Sciatic nerve (tissue), 2 donors: ENCODE measurements around the gene KLF15. TPM values are rescaled to one million over a fixed set of nuclear protein-coding genes. Genes with fewer than 3 reads are reported as not detected.
A peak's percentile ranks its signal among the peaks of the same experiment; 100 is the strongest.

Experiments
- ATAC-seq: fragments of 200-7000 bp; cut with Tn5 transposase; one replicate; pipeline ENCODE4 v1.9.1; 2020; ENCODE audit warnings: mild to moderate bottlenecking, moderate library complexity
- DNase-seq: peaks from one replicate; pipeline ENCODE4 v3.0.0-alpha.2; 2020; ENCODE audit warnings: low spot score
- intact Hi-C: fragments of 100-400 bp; cut with DNase I; formaldehyde crosslinking; loops from one replicate; pipeline ENCODE4 v1.14.2; 2022
- total RNA-seq: library from RNA; stranded (reverse); fragmentation: NEBNext Ultra II Directional; extraction: Animal tissue kit (Norgen Biotek cat#: 25700); gene quantifications from one replicate; pipeline ENCODE4 v1.2.1, GENCODE V29; 2021
- donor health status: DM: no; HTN: no; CAD: no.
- donor health status: DM: no; HTN: no; CAD: no.

KLF15 gene
- total RNA-seq, 1 donor from 2014 or later = 22.7 TPM

GRCh38 chr3:126367316-126367805 lies 10.2 kb upstream of the KLF15 start:
- ATAC-seq (no peak), DNase-seq (peak; percentile 32)
- intact Hi-C loops = loop anchor here (5.0 kb wide), 1 partner anchor 1155 kb away; the partner anchor contains the start of gene SLC12A8

- intact Hi-C loops = loop anchor here (5.0 kb wide), 1 partner anchor 1153 kb away; the partner anchor contains the start of gene SLC12A8
- DNase-seq (peak; percentile 41), ATAC-seq (peak; percentile 27)
Observed at GRCh38 chr3:126365351-126366277, 8.4 kb upstream of the KLF15 start.

DNA sequence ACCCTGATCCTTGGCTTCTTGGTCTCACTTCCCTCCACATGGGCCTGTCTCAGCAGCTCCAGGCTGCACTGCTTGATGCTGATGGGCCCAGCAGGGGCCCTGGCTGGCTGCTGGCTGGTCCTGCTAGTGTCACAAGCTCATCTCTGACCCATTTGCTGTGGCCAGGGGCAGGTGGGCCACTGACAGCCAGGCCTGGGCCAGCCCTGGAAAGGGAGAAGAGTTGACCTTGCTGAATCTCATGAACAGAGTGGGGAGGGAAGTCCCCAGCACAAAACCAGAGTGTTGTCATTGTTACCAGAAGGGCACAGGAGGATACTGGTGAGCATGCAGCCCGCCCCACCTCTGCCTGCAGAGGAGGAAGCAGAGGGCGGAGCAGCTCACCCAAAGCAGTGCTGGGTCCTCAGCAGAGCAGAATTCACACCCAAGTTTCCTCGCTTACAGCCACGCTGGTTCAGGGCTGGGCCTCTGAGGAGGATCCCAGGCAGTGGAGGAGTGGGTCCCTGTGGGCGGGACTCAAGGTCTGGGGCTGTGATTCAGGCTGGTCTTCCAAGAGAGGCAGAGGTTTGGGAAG lies 7.6 kb upstream of the KLF15 start:
- intact Hi-C loops = loop anchor here (5.0 kb wide), 1 partner anchor 1153 kb away; the partner anchor contains the start of gene SLC12A8
- DNase-seq = peak; percentile 45

GRCh38 chr3:126364130-126364695 lies 7.0 kb upstream of the KLF15 start:
- DNase-seq (peak; percentile 25), ATAC-seq (no peak)
- intact Hi-C loops = no loop called here

More for the DNA sequence above, 7.6 kb upstream of the KLF15 start:
- ATAC-seq = no peak

DNA sequence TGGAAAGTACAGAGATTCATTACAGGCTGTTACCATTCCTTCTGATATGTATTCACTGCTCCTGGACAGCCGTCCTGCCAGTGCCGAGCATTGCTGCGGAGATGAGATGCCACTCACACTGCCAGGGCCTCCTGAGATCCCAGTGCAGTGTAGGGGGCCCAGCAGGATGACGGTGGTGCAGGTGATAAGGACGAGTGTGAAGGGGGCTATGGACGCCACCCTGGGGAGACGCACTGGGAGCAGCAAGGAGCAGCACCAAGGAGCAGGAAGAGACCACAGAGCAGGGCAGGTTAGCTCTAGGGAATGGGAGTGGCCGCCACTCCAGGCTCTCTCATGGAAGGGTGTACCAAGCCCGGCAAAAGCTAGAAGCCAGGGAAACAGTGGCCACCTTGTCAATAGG lies 4.0 kb upstream of the KLF15 start:
- intact Hi-C loops = no loop called here
- DNase-seq = peak; percentile 34
- no peak for ATAC-seq

DNA sequence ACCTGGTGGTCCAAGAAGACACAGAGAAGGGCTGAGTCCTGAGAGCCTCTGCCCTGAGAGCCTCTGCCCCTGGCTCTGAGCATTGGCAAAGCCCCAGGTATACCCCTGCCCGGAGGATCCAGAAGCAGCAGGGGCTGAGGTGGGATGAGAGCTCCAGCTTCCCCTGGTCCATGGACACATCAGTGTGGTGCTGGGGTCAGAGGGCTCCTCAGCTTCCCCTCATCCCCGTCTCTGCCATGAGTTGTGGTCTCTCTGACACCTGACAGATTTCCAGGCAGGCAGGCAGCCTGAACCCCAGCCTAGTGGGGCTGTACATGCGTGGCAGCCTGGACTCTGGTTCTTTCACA lies 3.5 kb upstream of the KLF15 start:
- ATAC-seq (no peak), DNase-seq (peak; percentile 22)
- intact Hi-C loops = no loop called here

GRCh38 chr3:126360046-126360713 lies 3.0 kb upstream of the KLF15 start:
- intact Hi-C loops = no loop called here
- no peak for ATAC-seq

GRCh38 chr3:126358816-126359181 lies 1.6 kb upstream of the KLF15 start:
- ATAC-seq (no peak), DNase-seq (no peak)
- intact Hi-C loops = no loop called here

More at GRCh38 chr3:126360046-126360713, 3.0 kb upstream of the KLF15 start:
- DNase-seq = peak; percentile 40

- intact Hi-C loops = no loop called here
- no peak for DNase-seq
- ATAC-seq = peak; percentile 7
Observed at GRCh38 chr3:126358038-126358815, 1.0 kb upstream of the KLF15 start.

DNA sequence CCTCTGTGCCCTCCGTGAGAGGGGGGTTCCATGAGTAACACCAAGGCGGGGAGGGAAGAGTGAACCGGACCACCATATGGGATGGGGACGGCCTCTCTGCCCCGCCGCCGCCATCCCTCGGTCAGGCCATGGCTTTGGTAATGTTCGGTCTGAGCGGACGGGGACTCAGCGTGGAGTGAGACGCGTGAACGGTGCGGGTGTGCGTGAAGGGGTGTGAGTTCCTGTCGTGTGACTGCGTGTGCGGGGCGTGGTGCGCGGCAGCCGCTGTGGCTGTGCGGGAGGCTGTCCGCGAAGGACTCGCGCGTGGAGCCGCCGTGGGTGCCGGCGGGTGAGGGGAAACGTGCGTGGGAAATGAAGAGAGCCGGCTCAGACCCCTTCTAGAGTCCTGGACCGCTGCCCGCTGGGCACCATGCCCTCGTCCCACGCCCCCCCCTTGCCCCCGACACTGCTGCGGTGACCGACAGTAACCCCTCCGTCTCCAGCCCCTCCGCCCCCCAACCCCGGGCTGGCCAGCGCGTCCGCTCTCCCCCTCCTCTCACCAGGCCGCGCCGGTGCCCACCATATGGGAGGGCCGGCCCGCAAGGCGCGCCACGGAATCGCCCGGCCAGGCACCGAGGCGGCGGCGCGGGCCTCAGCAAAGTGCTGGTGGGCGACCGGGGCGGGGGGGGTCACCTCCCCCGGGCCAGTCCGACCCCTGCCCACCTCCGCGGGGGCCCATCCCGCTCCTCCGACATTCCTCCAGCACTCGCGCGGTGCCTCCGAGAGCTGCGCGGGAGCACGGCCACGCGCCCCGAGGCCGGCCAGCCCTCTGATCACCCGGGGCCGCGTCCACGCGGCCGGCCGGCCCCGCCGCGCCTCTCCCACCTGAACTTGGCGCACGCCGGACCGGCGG lies 589 bp downstream of the KLF15 start:
- DNase-seq (peak; percentile 77), ATAC-seq (peak; percentile 16)
- intact Hi-C loops = loop anchor here (2.0 kb wide), 1 partner anchor 32 kb away; no protein-coding TSS in a partner anchor

GRCh38 chr3:126355777-126356372 lies 1.3 kb downstream of the KLF15 start:
- intact Hi-C loops = loop anchor here (2.0 kb wide), 1 partner anchor 33 kb away; no protein-coding TSS in a partner anchor
- ATAC-seq = peak; percentile 92
- peak; percentile 94 for DNase-seq

DNA sequence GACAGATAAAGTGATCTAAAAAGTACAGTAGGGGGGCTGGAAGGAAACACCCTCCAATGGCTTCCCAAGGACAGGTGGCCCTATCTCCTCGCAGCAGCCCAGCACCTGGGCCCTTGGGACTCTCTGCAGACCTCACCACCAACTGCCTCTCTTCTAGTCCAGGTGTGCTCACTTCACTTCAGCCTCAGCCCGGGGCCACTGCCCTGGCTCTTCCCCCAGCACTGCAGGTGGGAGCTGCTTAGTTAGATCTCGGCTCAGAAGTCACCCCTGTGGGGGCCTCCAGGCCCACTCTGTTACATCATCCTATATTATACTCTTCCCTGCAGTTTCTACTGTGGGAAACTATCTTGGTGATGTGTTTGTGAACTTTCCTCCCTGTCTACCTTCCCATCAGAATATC lies 2.0 kb downstream of the KLF15 start:
- no peak for ATAC-seq
- no peak for DNase-seq
- intact Hi-C loops = no loop called here

DNA sequence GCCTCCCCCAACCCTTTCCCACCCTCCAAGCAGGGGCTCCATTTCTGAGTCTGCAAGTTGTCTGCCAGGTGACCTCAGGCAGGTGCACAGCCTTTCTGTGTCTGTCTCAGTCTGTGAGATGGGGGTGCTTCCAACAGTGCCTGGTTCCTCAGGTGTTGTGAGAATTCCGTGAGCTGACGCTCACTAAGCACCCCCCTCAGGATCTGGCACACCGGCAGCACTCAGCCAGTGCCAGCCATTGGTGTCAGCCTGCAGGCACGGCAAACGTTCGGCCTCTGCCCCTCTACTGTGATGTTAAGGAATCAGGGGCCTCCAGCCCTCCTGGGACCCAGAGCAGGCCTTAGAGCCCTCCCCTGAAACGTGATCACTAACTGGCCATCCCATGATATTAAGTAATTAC lies 2.4 kb downstream of the KLF15 start:
- ATAC-seq (no peak), DNase-seq (no peak)
- intact Hi-C loops = no loop called here

GRCh38 chr3:126353694-126354321 lies 3.4 kb downstream of the KLF15 start:
- ATAC-seq (no peak), DNase-seq (peak; percentile 56)
- intact Hi-C loops = no loop called here

- peak; percentile 59 for DNase-seq
Observed at GRCh38 chr3:126352476-126353454, 4.4 kb downstream of the KLF15 start.

More at GRCh38 chr3:126352476-126353454, 4.4 kb downstream of the KLF15 start:
- no peak for ATAC-seq
- intact Hi-C loops = no loop called here
